Left forelimb (tissue), 1 donor: ENCODE data around the gene GCK.

ENCODE experiments used
- DNase-seq: peaks from one replicate; pipeline ENCODE4 v3.0.0-alpha.2; 2018; ENCODE audit warnings: low spot score

GCK gene

GRCh38 chr7:44189286-44189992, at the start of gene GCK:
Gene GCK (minus strand): TSS chr7:44189439. CDS start chr7:44188953, 486 bp downstream.
- DNase-seq = no peak

- DNase-seq = no peak
Observed at GRCh38 chr7:44238116-44238695, 49.0 kb upstream of the GCK start.

- DNase-seq = no peak
Observed at GRCh38 chr7:44237696-44238095, 48.5 kb upstream of the GCK start.

- DNase-seq = no peak
Observed at GRCh38 chr7:44236333-44236728, 47.1 kb upstream of the GCK start.

GRCh38 chr7:44235582-44236332, 46.5 kb upstream of the GCK start:
- no peak for DNase-seq

- DNase-seq = no peak
Observed at GRCh38 chr7:44235066-44235465, 45.8 kb upstream of the GCK start.

GRCh38 chr7:44232901-44233715, 43.9 kb upstream of the GCK start:
- DNase-seq = no peak

- DNase-seq = no peak
Observed at GRCh38 chr7:44232396-44232795, 43.2 kb upstream of the GCK start.

- no peak for DNase-seq
Observed at GRCh38 chr7:44231088-44231487, 41.8 kb upstream of the GCK start.

- no peak for DNase-seq
Observed at GRCh38 chr7:44230286-44230685, 41.0 kb upstream of the GCK start.

GRCh38 chr7:44229546-44230105, 40.4 kb upstream of the GCK start:
- no peak for DNase-seq

- no peak for DNase-seq
Observed at GRCh38 chr7:44228571-44229350, 39.5 kb upstream of the GCK start.

- DNase-seq = no peak
Observed at GRCh38 chr7:44227911-44228310, 38.7 kb upstream of the GCK start.

GRCh38 chr7:44226396-44226753, 37.1 kb upstream of the GCK start:
- DNase-seq = no peak

- no peak for DNase-seq
Observed at GRCh38 chr7:44225566-44226395, 36.5 kb upstream of the GCK start.

- DNase-seq = no peak
Observed at GRCh38 chr7:44224974-44225565, 35.8 kb upstream of the GCK start.

- DNase-seq = no peak
Observed at GRCh38 chr7:44224080-44224973, 35.1 kb upstream of the GCK start.

- no peak for DNase-seq
Observed at GRCh38 chr7:44223362-44224079, 34.3 kb upstream of the GCK start.
